GM21717 (cell line): ENCODE data around the gene LRIT2.

ENCODE experiments used
- ATAC-seq: cut with Tn5 transposase; IDR thresholded peaks from one replicate; pipeline ENCODE4 v1.9.1; 2021; ENCODE audit warnings: mild to moderate bottlenecking, moderate library complexity; ENCODE audit not compliant: unreplicated experiment

The LRIT2 gene, protein sequence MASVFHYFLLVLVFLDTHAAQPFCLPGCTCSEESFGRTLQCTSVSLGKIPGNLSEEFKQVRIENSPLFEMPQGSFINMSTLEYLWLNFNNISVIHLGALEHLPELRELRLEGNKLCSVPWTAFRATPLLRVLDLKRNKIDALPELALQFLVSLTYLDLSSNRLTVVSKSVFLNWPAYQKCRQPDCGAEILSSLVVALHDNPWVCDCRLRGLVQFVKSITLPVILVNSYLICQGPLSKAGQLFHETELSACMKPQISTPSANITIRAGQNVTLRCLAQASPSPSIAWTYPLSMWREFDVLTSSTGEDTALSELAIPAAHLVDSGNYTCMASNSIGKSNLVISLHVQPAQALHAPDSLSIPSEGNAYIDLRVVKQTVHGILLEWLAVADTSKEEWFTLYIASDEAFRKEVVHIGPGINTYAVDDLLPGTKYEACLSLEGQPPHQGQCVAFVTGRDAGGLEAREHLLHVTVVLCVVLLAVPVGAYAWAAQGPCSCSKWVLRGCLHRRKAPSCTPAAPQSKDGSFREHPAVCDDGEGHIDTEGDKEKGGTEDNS

DNA sequence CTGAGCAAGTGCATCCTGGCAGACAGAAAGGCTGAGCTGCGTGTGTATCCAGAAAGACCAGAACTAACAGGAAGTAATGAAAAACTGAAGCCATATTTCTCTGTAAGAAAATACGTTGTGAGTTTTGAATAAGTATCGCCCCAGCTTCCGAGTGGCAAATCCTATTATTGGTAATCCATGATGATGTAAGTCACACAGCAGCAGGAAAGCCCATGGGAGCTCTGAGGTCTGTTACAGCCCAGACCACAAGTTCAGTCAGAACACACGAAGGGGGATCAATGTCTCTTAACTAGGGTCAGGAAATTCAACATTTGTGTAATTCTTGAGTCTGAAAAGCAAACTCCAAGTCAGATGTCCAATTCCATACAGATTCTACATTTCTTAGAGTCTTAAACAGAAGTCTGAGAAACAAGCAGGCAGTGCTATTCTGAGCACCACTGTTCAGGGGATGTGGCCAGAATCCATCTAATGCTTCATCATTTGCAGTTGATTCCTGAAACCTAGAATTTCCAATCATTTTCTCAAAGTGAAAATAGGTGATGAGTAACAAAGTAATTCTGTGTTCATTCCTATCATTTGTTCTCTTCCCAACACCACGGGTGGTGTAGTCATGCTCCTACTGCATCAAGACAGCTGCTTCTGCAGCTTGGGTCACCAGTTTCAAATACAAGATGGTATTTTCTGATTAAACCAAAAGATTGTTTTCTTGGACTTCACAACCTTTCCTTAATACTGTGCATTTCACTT lies at the start of gene LRIT2:
Gene LRIT2 (minus strand): TSS at position 118 of the 747 bp plus-strand sequence. CDS start 24 bp downstream, at position 94.
- no peak for ATAC-seq

DNA sequence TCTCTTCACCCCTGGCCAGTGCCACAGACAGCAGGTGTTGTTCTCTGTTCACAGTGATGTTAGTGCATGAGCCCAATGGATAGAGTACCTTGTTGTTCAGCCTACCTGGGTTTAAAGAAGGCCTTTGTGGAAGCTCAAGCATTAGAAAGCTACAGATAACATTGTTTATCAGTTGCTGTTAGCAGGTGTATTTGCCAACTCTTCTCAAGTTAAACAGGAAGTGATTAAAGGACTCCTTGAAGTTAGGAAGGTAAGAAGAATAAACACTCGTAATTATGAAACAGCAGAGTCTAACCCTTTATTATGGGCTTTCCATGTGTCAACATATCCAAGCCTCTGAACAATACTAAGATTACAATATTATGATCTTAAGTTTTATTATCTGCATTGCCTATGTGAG lies 45.4 kb upstream of the LRIT2 start:
- ATAC-seq = no peak

DNA sequence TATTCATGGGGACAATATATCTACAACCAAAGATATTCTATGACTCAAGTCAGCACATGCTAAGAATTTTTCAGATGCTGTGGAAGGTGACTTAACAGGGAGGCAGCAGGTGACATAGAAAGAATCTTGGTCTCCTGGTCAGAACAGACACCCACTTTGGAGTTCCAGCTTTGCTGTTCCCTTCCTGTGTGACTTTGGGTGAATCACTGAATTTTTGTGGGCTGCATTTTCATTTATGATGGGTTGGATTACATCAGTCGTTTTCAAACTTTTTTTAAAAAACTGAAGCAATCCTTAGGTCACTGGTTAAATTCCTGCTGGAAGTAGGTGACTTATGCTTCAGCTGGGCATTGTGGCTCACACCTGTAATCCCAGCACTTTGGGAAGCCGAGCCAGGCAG lies 44.4 kb upstream of the LRIT2 start:
- no peak for ATAC-seq

DNA sequence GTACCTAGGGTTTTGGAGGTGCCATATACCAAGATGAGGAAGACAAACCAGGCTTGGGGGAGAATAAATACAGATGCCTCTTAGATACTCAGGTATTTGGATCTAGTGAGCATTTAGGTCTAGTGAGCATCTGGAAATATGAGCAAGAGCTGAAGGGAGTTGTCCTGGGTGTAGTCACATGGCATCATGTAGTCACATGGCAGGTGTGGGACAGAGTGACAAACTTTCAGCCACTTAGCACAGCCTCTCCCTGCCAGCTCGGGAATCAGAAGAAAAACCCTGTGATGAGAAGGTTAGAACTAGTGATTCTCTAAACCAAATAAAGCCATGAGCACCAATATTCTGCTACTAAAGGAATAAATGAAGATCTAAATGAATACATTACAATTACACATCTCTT lies 43.8 kb upstream of the LRIT2 start:
- no peak for ATAC-seq

DNA sequence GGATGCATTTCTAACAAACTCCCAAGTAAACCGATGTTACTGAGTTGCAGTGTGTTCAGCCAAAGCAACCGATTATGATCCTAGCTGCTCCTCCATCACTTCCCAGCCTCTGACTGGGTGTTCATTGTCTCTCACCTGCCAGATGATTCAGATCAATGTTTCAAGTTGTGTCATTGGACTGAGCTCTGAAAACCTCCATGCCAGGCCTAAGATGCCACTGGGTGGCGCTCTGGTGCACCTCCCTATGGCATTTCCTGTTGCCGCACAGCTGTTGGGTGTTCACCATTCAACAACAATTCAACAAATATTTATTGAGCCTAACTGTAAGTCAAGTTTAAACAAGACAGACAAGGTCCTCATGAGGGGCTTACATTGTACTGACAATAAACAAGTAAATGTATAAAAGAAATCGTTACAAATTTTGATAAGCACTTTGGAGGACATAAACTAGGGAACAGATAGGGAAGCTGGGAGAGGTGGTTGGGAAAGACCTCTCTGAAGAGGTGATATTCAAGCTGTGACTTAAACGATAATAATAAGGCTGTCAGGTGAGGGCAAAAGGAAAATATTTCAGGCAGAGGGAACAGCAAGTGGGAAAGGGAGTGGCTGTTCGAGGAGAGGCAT lies 42.3 kb upstream of the LRIT2 start:
- peak; percentile 68 for ATAC-seq

DNA sequence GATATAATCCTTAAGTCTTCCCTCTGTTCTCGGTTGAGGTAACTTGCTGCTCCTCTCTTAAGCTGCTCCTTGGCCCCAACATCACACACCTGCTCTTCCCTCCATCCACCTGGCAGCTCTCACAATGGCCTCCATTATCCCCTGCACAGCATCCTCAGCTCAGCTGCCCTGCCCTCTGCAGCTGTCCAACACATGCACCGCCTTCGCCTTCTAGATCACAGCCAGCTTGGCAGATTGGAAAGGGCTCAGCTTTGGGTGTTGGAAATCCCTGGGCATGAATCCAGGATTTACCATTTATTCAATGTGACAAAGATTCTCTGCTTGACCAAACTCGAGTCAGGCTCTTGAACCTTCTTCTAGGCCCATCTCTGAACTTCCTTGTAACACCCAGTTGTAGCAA lies 40.1 kb upstream of the LRIT2 start:
- ATAC-seq = no peak

DNA sequence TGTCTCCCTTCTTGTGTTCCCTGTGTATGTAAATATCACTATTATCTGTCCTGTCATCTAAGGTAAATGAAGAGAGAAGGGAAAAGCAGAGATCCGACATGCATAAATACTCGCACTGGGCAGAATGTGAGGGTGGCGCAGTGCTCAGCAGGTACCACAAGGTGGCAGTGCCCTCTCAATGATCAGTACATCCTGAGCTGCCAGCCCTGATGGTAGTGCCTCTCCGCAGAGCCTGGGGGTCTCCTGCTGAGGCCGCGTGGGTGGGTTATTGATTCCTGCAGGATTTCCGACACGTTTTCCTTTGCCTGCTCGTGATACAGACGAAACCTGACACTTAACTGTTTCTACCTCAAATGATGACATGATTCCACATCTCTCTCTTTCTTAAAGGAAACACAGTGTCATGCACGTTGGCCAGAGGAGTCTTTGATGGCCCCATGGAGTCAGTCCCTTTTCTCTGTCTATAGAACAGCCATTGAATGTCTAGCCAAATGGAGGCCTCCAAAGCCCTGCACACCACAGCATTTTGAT lies 39.3 kb upstream of the LRIT2 start:
- ATAC-seq = peak; percentile 91

DNA sequence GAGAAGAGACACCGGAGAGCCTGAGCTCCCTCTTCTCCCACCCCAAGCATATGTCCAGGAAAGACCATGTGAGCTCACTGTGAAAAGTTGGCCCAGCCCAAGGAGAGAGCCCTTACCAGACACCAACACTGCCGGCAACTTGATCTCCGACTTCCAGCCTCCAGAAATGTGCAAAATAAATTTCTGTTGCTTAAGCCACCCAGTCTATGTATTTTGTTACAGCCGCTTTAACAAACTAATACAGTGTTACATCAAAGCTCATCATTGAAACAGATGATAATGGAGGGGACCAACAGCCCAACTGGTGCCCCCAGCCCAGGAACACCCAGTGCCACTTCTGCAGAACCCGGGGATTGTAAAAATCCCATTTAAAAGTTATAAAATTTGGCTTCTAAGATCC lies 38.4 kb upstream of the LRIT2 start:
- ATAC-seq = no peak

DNA sequence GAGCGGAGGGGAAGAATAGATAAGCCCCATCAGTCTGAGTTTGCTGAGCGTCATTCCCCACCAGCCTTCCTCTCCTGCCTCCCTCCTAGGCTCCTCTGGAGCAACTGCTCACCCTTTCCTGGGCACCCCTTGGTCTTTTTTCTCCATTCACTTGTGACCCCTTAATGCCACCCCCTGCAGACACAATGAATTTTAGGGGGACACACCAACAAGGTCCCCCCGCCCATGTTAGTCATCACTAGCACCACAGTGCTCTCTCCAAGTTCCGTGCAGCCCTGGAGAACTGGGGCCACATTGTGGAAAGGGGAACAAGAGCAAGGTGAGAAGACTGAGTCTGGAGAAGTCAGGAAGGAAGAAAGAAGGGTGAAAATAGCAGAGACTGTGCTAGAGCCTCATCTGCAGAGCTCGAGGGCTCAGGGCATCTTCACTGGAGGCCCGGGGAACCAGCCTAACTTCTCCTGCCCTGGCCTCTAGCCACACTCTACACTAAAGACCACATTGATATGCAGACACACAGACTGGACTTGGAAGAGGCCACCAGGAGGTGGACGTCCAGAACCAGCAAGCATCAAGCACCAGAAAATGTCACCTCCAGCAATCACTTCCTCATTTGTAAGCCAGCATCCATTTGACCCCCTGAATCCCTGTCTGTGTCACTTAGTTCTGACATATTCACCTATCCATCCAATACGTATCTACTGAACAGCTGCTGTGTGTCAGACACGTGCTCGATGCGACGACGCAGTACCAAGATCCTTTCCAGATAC lies 37.0 kb upstream of the LRIT2 start:
- no peak for ATAC-seq

DNA sequence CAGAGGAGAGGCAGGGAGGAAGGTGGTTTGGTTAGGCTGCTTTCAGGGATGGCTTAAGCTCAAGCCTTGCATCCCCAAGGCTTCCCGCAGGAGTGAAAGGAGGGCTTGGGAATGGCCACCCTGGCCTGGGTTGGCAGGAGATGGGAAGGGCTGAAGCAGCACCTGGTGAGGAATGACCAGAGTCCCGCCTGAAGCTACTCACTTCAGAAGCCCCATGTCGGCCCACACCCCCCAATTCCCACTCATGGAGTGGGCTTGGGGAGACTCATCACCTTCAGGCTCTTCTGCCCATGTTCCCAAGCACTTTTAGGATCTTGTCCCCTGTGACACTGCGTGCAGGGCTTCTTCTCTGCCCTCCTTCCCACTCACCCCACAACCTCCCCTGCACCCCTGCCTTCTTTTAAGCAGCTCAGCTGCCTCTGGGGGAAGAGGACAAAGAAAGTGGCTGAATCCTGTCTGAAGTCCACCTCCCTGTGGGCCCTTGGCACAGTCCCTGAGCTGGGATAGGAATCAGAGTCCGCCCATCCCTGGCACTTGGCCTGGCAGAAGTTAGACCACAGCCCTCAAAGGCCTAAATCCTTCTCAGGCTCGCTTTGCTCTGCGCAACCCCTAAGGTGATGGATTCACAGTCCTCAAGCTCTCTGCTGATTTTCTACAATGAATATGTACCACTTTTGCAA lies 36.0 kb upstream of the LRIT2 start:
- ATAC-seq = no peak

DNA sequence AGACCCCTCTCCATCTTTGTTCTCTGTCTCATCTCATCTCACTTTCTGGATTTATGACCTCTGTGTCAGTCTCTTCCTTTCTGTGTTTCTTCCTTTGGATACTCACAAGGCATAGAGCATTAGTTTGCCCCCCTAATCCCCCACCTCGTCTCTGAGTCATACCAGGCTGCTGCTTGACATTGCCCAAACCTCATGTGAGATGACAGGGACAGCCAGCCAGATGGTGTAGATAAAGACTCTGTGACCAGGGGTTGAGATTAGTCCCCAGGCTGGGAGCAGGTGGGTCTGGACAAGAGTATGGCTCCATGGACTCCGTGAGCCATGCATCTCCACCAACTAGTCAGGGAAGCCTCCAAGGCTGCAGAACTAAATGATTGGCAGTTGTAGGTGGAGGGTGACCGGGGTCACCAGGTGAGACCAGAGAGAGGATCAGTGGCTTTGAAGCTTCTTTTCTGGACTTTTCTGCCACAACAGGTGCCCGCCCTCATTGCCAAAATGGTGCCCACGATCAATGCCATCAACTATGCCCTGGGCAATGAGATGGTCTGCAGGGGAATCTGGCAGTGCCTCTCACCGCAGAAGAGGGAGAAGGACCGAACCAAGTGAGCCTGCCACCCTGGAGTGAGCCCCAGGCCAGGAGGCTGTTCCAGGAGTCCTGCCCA lies 32.8 kb upstream of the LRIT2 start:
- ATAC-seq = no peak

DNA sequence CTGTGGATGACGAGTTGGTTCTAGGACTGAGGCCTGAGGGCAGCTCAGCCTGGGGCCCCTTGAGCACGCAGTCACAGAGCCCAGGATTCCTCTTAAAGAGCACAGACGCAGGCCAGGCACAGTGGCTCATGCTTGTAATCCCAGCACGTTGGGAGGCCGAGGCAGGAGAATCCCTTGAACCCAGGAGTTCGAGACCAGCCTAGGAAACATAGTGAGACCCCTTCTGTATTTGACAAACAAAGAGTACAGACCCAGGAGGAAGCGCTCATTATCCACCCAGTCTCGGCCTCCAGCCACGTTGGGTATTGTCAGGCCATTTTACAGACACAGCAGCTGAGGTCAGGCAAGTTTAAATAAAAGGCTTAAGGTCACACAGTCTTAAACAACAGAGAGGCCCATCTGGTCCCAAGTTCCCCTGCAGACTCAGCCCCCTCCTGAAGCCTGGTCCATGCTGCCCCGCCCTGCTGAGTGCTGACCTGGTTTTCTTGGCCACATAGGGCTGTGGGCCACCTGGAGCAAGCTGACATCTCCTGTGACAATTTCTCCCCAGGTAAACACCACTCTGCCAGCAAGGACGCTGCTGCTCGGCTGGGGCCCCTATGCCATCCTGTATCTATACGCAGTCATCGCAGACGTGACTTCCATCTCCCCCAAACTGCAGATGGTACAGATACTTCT lies 32.1 kb upstream of the LRIT2 start:
- ATAC-seq = no peak

DNA sequence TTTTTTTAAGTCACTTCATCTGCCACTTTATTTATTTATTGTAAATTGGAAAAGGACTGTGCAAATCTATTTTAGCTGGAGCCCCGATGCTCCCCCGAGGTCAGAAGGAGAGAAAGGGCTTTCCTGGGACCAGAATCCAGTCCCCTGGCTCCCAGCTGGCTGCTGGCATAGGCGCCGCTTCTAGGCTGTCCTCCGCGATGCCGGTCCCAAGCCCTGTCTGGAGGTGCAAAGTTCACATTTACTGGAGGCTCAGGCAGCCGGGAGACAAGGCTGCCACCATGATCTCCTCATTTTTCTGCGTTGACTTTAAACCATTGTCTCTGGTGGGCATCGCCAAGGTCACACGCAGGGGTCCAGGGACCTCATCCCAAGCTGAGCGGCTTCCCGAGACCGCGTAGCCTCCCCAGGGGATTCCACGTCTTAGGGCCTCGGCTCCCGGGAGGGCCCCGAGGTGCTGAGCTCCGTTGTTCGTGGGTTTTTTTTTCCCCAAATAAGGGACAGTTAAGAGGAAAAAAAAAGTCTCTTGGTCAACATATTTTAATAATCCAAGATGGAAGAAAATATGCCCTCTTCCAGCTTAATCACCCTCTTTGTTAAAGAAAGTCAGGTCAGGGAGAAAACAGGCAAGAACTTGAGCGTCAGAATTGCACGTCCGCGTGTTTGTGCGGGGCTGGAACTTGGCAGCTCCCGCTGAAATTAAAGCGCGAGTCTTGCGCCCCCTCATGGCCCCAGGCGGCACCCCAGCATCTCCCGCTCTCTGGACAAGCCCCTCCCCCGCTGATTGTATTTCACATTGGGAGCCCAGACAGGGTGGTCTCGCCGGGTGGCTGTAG lies 31.4 kb upstream of the LRIT2 start:
- ATAC-seq = no peak

DNA sequence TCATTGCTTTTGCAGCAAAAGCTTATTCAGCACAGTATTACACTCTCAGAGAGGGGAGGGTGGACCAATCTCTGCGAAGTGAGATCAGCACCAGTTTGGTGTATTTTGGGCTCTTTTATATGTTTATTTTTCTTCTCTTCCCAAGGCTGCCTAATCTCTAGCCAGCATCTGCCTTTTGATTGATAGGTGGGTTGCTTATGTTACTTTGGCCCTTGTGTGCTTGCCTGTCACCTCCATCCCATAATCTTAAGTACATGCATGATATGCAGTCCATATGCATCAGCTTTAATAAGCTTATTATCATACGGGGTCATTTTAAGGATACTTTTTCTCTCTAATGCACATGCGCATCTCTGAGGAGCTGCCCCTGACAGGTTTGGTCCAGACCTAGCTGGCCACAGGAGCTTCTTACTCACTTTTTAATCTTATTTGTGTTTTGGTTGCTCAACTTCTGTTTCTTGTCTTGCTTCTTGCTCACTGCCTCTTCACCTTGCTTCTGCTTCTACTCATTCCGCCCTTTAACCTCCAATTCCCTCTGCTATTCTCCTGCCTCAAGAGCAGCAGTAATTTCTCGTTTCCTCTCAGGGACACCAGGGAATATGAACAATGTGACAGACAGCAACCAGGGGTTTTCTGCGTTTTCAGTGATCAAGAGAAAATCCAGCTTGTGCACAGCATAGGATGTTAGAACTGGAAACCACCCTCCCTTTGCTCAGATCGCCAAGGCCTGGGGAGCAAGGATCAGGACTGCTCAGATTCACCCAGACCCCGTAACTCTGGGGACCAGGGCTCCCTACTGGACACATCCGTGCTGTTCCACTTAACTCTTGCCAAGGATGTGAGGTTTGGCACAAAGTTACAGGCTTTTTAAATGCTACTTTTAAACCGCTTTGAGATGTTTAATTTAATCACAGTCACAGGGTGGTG lies 29.5 kb upstream of the LRIT2 start:
- ATAC-seq = no peak

DNA sequence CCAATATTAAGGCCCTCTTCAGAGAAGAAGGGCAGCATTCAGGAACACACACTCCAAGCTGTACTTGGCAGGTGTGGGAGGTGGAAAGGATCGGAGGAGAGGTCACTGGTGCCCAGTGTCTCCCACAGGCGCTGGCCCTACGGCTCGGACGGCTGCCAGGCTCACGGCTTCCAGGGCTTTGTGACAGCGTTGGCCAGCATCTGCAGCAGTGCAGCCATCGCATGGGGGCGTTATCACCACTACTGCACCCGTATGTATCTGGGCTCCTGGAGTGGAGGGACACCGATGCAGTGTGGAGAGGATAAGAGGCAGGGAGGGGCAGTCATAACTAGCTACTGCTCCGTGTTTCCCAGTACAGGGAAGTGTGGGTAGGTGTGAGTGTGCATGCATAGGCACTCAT lies 23.4 kb upstream of the LRIT2 start:
- no peak for ATAC-seq

DNA sequence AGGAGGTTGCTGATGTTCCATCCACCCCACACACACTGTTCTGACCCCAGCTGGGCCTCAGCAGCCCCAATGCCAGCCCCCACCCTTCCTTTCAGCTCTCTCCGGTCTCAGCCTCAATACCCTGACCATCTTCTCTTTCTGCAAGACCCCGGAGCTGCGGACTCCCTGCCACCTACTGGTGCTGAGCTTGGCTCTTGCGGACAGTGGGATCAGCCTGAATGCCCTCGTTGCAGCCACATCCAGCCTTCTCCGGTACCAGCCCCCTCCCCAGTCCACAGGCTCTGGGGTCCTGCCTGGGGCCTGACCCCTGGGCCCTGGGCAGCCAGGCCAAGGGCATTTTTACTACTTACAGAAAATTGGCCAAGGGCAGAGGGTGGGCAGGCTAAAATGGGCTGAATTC lies 22.2 kb upstream of the LRIT2 start:
- no peak for ATAC-seq

DNA sequence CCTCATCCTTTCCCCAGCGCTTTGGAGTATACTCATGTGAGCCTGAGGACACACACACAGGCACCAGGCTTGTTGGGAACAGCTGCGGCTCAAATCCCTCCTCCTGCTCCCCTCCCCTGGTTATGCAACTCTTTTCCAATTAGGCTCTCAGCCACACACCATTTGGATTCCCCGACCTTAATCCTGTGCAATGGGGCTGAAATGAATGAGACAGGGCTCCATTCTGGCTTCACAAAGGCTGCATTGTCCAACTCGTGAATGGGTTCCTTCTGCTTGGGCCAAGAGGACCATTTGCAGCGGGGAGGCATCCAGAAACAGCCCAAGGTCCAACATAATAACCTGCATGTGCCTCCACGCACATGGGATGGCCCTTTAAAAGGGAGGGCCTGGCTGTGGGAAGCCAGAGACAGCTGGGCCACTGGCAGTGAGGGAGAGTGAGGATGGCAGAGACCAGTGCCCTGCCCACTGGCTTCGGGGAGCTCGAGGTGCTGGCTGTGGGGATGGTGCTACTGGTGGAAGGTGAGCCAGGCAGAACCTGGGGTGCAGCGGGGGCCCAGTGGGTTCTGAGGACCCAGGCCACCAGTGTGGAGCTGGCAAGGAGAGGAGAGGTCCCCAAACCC lies 19.4 kb upstream of the LRIT2 start, which contains the start of gene RGR:
Gene RGR (plus strand): TSS at position 403 of the 620 bp plus-strand sequence. CDS start 38 bp downstream, at position 441.
- no peak for ATAC-seq
